ENCODE data around the gene NEUROD2. TPM values are rescaled to one million over a fixed set of nuclear protein-coding genes. Genes with fewer than 3 reads are reported as not detected.

The NEUROD2 gene
- total and polyA plus RNA-seq, 9 donors, result not detected

DNA sequence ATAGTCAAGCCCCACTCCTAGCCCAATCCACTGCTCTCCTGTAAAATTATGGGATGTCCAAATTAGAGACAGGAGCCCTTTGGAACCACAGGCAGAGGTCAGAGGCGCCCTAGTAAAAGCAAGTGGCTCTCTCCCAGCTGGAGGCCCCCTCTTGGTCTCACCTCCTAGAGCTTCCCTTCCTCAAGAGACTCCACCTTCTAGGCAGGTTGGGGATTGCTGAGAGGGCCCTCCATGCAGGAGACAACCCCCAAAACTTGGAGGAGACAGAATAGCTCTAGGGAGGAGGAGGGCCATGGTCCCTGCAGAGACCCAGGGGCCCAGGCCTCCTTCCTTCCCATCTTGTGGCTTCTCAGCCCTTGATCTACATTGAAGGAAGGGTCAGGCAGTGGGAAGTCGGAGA is 29.4 kb downstream of the NEUROD2 start:
- no peak for DNase-seq
- Histone ChIP-seq H3K4me1 (ENCODE audit: insufficient read depth) (peaks cover 2% of the 10 kb centered on the region), H3K4me3 (no peak overlapping the region), H3K9me3 (no peaks in the 10 kb centered on the region), H3K27ac (no peak overlapping the region), H3K27me3 (no peaks in the 10 kb centered on the region), H3K36me3 (no peaks in the 10 kb centered on the region)
- intact Hi-C loops (cut with DNase I), result no loop called here
- WGBS, 3 donors, result 78 to 84% (median 83%) methylated on average over 2 of the region's 2 CpGs
- no peak for TF ChIP-seq POLR2A (IDR thresholded peaks at IDR 0.05)
- no peak for TF ChIP-seq CTCF (IDR thresholded peaks at IDR 0.05)
- TF ChIP-seq EP300 (IDR thresholded peaks at IDR 0.05), result no peak

- Histone ChIP-seq H3K4me1 (ENCODE audit: insufficient read depth) (peaks cover 2% of the 10 kb centered on the region), H3K27me3 (no peaks in the 10 kb centered on the region), H3K27ac (no peak overlapping the region), H3K9me3 (no peaks in the 10 kb centered on the region), H3K36me3 (no peaks in the 10 kb centered on the region), H3K4me3 (no peak overlapping the region)
- TF ChIP-seq CTCF (IDR thresholded peaks at IDR 0.05), result no peak
- TF ChIP-seq EP300 (IDR thresholded peaks at IDR 0.05), result no peak
- TF ChIP-seq POLR2A (IDR thresholded peaks at IDR 0.05), result no peak
- 26 to 35% (median 29%) methylated on average over 7 of the region's 7 CpGs for WGBS, 3 donors
- intact Hi-C loops (cut with DNase I), result no loop called here
- DNase-seq, result no peak
Measured at GRCh38 chr17:39576187-39576586, 31.5 kb downstream of the NEUROD2 start.

DNA sequence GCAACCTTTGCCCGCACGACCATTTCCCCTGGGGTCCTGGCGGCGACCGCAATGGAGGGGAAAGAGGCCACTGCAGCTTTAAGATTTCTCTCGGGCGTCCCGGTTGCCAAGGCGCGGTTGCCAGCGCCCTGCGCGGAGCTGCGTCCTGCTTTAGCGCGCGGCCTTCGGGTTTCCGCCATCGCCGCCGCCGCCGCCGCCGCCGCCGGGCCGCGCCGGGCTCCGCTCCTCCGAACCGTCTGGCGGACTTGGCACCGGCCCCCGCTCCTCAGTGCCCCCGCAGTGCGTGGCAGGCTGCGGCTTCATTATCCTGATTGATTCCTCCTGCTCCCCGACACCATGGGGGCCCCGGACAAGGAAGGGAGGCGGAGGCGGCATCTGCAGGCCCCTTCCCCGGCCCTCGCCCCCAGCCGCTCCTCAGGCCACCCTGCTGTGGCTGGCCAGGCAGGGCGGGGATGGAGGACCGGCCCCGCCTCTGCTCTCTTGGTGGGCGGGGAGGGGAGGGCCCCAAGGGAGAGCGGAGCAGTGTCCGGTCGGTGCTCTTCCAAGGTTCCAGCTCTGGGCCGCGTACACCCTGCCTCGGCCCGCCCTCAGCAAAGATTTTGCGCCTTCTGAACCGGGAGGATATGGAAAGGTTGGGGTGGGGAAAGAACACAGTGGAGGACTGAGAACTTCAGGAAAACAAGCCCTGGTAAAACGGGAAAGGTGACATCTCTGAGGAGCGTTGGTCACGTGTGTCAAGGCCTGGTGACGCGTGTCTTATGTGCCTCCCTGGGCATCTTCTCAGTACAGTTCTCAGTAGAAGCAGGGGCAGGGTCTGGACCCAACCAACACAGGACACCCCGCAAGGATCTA is 34.0 kb downstream of the NEUROD2 start:
- peak overlapping the region; percentile 56 for H3K4me3 ChIP-seq
- H3K27me3 ChIP-seq, result no peaks in the 10 kb centered on the region
- TF ChIP-seq EP300 (IDR thresholded peaks at IDR 0.05), result no peak
- no peak for TF ChIP-seq POLR2A (IDR thresholded peaks at IDR 0.05)
- TF ChIP-seq CTCF (IDR thresholded peaks at IDR 0.05), result no peak
- peak; percentile 50 to 73 (median 55) for DNase-seq
- H3K9me3 ChIP-seq, result no peaks in the 10 kb centered on the region
- intact Hi-C loops (cut with DNase I), result no loop called here
- WGBS, 3 donors, result 1 to 3% (median 2%) methylated on average over 44 to 66 of the region's 66 CpGs
- H3K36me3 ChIP-seq, result no peaks in the 10 kb centered on the region
- H3K27ac ChIP-seq, result no peak overlapping the region
- H3K4me1 ChIP-seq (ENCODE audit: insufficient read depth), result peaks cover 2% of the 10 kb centered on the region

DNA sequence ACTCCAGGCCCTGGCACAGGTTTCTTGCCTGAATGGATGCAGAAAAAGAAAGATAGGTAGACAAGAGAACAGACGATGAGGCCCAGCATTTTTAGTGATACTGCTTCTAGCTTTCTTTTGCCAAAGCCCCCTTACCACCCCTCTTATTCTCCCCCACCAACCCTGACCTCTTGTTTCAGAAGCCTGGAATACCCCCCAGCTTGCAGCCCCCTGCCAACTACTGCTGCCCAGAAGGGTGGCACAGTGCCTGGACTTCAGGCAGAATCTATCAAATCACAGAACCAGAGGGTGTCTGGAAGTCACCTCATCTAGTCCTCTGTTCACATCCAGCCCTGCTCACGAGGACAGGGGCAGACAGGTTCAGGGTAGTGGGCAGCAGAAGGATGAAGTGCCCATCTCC is 35.6 kb downstream of the NEUROD2 start:
- Histone ChIP-seq H3K4me1 (ENCODE audit: insufficient read depth) (peaks cover 2% of the 10 kb centered on the region), H3K9me3 (no peaks in the 10 kb centered on the region), H3K36me3 (no peaks in the 10 kb centered on the region), H3K27me3 (no peaks in the 10 kb centered on the region), H3K27ac (no peak overlapping the region), H3K4me3 (no peak overlapping the region)
- TF ChIP-seq EP300 (IDR thresholded peaks at IDR 0.05) (no peak), POLR2A (IDR thresholded peaks at IDR 0.05) (no peak), CTCF (IDR thresholded peaks at IDR 0.05) (no peak)
- WGBS, 3 donors, result 74 to 86% (median 75%) methylated on average over 2 of the region's 2 CpGs
- intact Hi-C loops (cut with DNase I), result no loop called here
- DNase-seq, result no peak
